HG03460 (cell line): ENCODE measurements around the gene DLG5.

Experiments
- ATAC-seq: cut with Tn5 transposase; IDR thresholded peaks from one replicate; pipeline ENCODE4 v1.9.1; 2021; ENCODE audit not compliant: unreplicated experiment

Gene DLG5

GRCh38 chr10:77955136-77955535 is 28.6 kb upstream of the DLG5 start:
- ATAC-seq, result no peak

DNA sequence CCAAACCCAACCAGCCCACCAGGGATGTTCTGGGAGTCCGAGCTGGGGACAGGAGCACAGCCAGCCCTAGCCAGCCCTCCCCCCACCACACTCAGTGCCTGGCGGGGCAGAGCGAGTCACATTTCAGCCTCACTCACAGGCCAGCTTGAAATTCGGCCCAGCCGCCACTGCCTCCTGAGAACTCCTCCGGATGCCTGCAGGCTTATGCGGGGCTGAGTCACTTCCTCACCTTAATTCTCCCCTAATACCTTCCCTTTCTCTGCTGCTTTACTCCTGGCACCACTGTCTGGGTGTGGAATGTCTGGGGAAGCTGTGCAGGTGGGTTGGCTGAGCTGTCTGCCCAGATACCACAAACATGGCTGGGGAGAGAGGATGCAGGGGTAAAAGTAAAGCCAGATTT is 22.6 kb upstream of the DLG5 start:
- no peak for ATAC-seq

- ATAC-seq, result no peak
Measured at GRCh38 chr10:77946084-77946483, 19.5 kb upstream of the DLG5 start.

DNA sequence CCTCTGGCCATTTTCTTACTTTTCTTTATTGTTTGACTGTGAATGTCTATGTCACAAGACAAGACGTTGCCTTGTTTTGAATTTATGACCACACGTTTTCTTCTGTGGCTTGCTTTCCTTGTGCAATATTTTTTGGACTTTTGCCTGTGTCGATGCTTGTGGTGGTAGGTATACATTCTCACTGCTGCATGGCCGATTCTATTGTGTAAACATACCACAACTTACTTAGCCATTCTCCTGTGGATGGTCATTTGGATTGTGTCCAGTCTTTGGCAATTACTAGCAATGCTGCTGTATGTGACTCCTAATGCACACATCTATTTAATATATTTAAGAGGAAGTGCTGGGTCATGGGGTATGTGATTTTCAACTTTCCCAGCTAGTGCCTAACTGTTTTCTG is 18.0 kb upstream of the DLG5 start:
- ATAC-seq, result no peak

DNA sequence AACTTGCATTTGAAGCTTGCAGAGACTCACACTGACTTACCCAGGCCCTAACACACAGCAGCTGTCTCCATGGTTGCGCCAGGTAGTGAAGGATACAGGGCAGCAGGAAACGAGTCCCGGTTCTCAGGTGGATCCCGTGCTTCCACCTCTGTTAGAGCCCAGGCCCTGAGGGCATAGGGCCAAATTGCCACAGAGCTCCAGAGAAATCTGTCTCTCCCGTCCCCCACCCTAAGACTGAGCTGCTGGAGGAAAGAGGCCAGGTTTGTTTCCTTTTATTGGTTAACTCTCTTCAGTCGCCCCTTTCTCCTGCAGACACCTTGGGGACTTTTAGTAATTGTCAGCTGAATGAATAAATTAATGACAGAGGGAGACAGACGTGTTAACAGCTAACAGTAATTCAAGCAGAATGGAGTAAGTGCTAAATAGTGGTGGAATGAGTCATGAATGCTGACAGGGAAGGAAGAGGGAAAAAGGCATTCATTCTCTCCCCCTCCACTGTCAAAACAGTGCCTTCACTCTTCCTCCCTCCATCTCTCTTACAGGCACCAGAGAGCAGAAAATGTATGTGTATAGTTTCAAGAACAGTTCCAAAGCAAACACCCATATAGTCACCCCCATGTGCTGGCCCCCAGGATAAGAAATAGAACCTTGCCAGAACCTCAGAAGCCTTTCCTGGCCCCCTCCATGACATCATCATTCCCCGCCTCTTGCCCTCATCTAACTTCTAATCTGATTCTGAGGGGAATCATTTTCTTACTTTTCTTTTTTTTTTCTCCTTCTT is 16.8 kb upstream of the DLG5 start:
- ATAC-seq, result no peak

GRCh38 chr10:77941790-77942189 is 15.2 kb upstream of the DLG5 start:
- ATAC-seq, result no peak

- ATAC-seq, result no peak
Measured at GRCh38 chr10:77940627-77941026, 14.1 kb upstream of the DLG5 start.

DNA sequence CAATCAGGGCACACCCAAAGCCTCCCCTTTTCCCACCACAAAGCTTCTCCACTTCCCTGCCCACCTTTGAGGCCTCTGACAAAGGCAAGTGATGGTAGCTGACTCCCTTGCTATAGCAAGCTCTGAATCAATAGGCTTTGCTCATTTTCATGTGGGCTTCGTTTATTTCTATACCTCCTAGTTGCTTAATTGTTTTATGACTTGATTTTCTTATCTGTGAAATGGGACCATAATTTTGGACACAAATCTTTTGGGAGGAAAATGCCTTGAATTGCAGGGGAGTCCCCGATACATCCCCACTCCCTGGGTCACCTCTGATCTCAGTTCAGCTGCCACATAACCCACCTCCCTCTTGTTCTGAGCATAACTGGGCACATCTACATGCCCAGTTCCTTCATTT is 13.7 kb upstream of the DLG5 start:
- ATAC-seq, result no peak

- no peak for ATAC-seq
Measured at GRCh38 chr10:77939561-77940001, 13.0 kb upstream of the DLG5 start.

DNA sequence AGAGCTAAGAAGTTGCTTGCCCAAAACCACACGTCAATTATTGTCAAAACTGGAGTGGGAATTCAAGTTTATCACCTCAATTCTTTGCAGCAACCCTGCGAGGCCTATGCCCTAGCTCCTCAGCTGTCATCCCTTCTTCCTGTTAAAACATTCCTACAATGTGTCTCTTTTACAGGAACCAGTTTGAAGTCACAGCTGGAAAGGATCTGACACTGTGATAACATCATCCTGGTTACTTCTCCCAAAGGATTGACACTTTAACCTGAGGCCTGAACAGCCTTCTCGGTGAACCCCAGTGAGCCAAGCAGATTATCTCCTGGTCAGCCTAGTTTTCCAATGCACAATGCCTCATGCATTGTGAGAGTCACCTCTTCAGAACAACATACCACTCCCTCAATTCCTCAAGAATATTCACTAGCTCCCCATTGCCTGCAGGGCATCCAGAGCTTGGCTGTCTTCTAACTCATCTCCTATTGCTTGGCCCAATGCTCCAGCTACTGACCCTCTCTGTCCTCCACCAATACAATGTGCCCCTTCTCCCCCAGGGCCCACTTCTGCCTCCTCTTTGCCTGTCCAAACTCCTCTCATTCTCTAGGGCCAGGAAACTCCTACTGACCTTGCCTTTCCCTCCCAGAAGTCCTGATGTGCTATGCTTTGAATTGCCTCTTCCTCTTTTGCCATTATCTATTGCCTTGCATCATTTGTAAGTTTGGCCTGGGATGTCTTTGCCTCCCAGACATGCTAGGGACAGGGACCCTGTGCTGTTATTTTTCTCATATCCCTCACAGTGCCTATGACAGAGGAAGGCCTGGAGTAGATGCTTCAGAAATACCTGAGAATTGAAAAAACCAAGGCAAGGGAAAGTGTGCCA is 10.4 kb upstream of the DLG5 start:
- no peak for ATAC-seq

GRCh38 chr10:77932016-77932715 is 5.6 kb upstream of the DLG5 start:
- ATAC-seq, result no peak

DNA sequence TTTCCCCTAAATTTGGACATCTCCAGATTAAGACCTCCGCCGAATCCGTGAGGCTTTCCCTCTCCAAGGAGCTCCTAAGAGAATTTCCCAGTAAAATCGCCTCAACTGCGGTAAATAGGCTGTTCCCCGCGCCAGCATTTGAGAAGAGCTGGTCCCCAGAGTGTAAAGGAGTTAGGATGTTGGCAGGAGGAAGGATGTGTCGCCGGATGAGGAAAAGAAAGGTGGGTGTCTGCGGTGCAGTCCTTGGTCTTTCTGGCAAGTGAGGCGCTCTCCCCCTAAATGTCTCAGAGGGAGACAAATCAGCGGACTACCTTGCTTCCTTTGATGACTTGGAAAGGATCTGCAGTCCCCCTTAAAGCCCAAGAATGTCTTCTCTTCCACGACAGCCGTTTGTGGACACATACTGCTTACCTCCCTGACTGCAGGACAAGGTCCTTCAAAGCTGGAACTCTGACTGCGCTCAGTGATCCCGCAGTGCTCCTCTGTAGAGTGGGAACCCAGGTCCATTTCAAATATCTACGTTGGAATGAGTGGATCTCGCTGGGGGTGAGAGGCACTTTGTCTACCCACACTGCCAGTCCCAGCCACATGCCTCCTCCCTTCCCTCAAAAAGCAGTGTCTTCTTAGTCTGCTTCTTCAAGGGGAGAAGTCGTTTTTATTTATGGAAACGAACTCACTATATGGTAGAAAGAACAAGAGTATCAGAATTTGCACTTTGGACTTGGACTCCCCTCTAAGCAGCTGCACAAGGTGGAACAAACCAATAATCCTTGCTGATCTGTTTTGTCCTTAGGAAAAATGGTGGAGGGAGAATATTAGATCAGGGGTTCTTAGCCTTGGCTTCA is 1.1 kb upstream of the DLG5 start:
- ATAC-seq, result no peak

DNA sequence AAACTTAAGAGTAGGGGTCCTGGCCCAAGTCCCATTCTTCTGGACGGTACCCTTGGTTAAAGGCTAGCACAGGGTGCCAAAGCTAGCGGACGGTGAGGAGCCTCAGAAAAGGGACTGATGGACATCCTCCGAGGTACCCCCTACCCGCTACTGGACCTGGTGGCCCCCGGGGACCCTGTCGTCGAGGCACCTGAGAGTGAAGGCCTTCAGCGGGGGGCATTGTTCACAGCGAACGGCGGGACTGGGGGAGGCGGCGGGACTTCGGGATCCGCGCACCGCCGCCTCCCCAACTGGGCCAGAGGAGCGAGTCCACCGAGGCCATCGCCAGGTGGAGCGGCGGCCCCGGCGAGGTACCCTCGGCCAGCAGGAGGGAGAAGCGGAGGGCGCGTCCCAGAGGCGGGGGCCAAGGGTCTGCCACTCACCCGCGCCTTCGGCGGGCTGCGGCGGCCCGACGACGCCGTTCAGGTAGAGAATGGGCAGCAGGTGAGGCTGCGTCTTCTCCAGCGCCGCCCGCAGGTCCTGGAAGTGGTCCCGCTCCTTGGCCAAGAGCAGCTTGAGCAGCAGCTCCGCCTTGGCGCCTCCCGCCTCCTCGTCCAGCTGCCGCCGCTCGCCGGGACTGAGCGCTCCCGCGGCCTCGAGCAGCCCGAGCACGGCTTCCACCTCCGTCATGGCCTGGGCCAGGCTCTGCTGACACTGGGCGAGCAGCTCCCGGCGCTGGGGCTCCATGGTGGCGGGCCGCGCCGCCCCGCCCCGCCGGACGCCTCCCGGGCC is 575 bp downstream of the DLG5 start:
- ATAC-seq, result peak; percentile 48

DNA sequence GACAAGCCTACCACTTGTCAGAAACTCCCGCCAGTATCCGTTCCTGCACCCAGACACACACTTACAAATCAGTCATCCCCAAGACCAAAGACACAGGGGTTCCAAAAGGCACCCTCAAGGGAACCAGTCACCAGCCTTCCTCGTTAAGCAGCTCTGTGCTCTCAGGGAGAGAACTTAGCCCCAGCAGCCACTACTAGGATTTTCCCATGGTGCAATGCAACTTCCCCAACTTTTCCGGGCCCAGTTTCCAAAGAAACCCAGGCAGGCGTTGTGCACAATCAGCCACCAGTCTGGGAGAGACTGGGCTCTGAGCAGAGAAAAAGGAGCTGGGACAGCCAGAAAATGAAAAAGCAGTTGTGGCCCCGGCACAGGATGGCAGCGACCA is 1.2 kb downstream of the DLG5 start:
- no peak for ATAC-seq

GRCh38 chr10:77922566-77923179 is 3.9 kb downstream of the DLG5 start:
- no peak for ATAC-seq

DNA sequence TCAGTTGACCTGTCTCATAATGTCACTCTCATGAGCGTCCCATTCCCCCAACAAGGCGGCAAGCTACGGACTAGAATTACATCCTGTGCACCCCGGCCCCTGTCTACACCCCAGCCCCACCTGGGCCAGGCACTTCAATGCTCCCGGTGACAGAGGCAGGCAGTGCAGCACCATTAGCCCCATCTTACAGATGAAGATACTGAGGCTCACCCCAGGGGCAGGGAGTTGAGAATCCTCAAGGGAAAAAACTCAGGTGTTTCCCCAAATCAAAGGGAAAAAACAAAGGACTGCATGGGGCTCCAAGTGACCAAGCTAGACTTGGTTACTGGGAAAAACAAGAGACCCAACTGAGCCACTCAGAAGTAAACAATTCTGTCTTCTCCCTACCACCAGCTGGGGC is 4.5 kb downstream of the DLG5 start:
- ATAC-seq, result no peak

- ATAC-seq, result no peak
Measured at GRCh38 chr10:77921395-77921794, 5.2 kb downstream of the DLG5 start.

DNA sequence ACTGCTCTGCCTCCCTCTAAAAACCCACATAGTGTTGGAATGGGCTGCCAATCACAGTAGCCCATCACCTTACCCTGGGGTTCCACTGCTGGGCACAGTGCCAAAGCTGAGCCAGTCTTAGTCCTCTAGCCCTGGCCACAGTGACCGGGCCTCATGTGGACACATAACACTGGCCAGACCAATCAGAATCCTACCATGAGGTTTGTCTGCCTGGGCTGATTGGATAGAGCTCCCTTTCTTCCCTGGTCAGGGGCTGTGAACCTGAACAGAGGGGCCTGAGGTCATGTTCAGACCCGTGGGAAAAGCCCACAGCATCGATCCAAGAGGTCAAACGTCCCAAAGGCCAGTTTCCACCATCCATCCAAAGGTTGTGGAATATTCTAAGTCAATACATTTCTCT is 6.1 kb downstream of the DLG5 start:
- ATAC-seq, result no peak

DNA sequence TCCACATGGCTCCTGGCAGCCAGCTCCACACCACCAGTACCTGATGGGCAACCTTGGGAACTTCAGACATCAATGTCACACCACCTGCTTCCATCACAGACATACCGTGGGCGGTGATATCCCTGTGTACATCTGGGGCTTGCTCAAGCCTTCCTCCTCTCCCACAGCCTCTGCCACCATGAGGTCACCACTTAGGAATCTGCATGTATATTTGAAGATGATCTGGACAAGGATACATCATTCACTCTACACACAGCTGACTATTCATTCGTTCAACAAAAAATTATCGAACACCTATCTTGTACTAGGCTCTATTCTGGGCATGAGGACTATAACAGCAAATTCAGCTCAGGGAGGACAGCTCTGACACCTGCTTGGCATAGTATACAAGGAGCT is 6.8 kb downstream of the DLG5 start:
- ATAC-seq, result no peak
